K562 (cell line): ENCODE data around the gene FKRP. TPM values are rescaled to one million over a fixed set of nuclear protein-coding genes. Genes with fewer than 3 reads are reported as not detected.

Source experiments
- ATAC-seq: fragments of 200-7000 bp; cut with Tn5 transposase; 3 replicates; pipeline ENCODE4 v1.9.1; 2020; ENCODE audit warnings: moderate library complexity
- BruUV-seq: library from RNA; stranded (reverse); fragments of 400-500 nt; replicated peaks from 2 replicates; lab custom pipeline; 2021; lab: Mats Ljungman, UMichigan
- CTCF ChIA-PET: fragments of 300-600 bp; formaldehyde crosslinking; extraction: SDS; loops from one replicate; lab custom pipeline; 2021; ENCODE audit warnings: low intra/inter-chr PET ratio; lab: Yijun Ruan, JAX
- POLR2A ChIA-PET: fragments of 300-600, 350-650 bp; sonication (Branson Sonifier 250); formaldehyde crosslinking; extraction: SDS; loops from one replicate; lab custom pipeline; 2021; ENCODE audit warnings: antibody characterized with exemption, inconsistent platforms; lab: Yijun Ruan, JAX
- DNase-seq, 4 experiments: peaks; one replicate each; pipeline versions ENCODE4 v3.0.0 to v3.0.0-alpha.2; 2011 to 2018; ENCODE audit warnings: low spot score in 3 of 4, mixed read lengths in 3 of 4; ENCODE audit errors: extremely low read depth in 1 of 4
- FAIRE-seq: peaks from 2 replicates; lab custom pipeline; 2011; peaks lifted over from hg19 to GRCh38; lab: Jason Lieb, UNC
- H2AFZ ChIP-seq: 2 replicates; pipeline ENCODE4 v1.6.0; 2011; ENCODE audit warnings: low read depth, low read length, control low read depth, inconsistent platforms
- H3K27ac ChIP-seq: fragments of 200-600 bp; 3 replicates; pipeline ENCODE4 v1.8.0; 2011; ENCODE audit warnings: low read depth, mild to moderate bottlenecking, control low read depth, inconsistent platforms, low read length, moderate library complexity, mixed read lengths; ENCODE audit errors: extremely low read depth
- H3K27me3 ChIP-seq, 2 experiments: fragments of 300-600 bp in 1 of 2; 2 replicates in 1 of 2; 3 replicates in 1 of 2; pipeline versions ENCODE4 v1.6.0 to v1.8.0; 2011; ENCODE audit warnings: inconsistent platforms in 2 of 2, low read length in 2 of 2, mild to moderate bottlenecking in 1 of 2, mixed read lengths in 1 of 2, moderate library complexity in 1 of 2; ENCODE audit not compliant: control insufficient read depth in 2 of 2, insufficient read depth in 2 of 2
- H3K36me3 ChIP-seq: fragments of 300-600 bp; 3 replicates; pipeline ENCODE4 v1.8.0; 2011; ENCODE audit warnings: mild to moderate bottlenecking, low read length, inconsistent platforms; ENCODE audit not compliant: control insufficient read depth, insufficient read depth
- H3K4me1 ChIP-seq, 2 experiments: fragments of 200-600 bp in 1 of 2; replicated peaks in 1 of 2; 2 replicates in 1 of 2; 3 replicates in 1 of 2; pipeline versions ENCODE4 v1.5.1 to v1.8.0; 2011; ENCODE audit warnings: inconsistent platforms in 2 of 2, low read length in 2 of 2, mild to moderate bottlenecking in 1 of 2, mixed read lengths in 1 of 2, moderate library complexity in 1 of 2; ENCODE audit not compliant: control insufficient read depth in 2 of 2, insufficient read depth in 2 of 2
- H3K4me2 ChIP-seq: 2 replicates; pipeline ENCODE4 v1.6.1; 2011; ENCODE audit warnings: low read length, control low read depth, inconsistent platforms, mixed read lengths; ENCODE audit not compliant: insufficient read depth
- H3K4me3 ChIP-seq: fragments of 200-600 bp; sonication (generic), shearing (Covaris generic); 2 replicates; pipeline ENCODE4 v1.5.1; 2016; ENCODE audit warnings: control low read depth, inconsistent platforms
- H3K79me2 ChIP-seq: fragments of 200-600 bp; 3 replicates; pipeline ENCODE4 v1.8.0; 2011; ENCODE audit warnings: low read length, inconsistent platforms; ENCODE audit not compliant: control insufficient read depth, insufficient read depth
- H3K9ac ChIP-seq, 2 experiments: 2 replicates each; pipeline versions ENCODE4 v1.6.0 to v1.6.1; 2011; ENCODE audit warnings: low read depth in 2 of 2, low read length in 2 of 2, control low read depth in 1 of 2, inconsistent platforms in 1 of 2, mild to moderate bottlenecking in 1 of 2, mixed read lengths in 1 of 2; ENCODE audit not compliant: insufficient read depth in 1 of 2
- H3K9me1 ChIP-seq: one replicate; pipeline ENCODE4 v1.6.0; 2011; ENCODE audit warnings: inconsistent platforms, mild to moderate bottlenecking, low read length, moderate library complexity; ENCODE audit not compliant: control insufficient read depth, insufficient read depth
- H3K9me3 ChIP-seq: replicated peaks from 2 replicates; pipeline ENCODE4 v1.5.1; 2011; ENCODE audit warnings: low read depth, low read length, inconsistent platforms; ENCODE audit not compliant: control insufficient read depth, insufficient read depth
- H4K20me1 ChIP-seq: replicated peaks from 2 replicates; pipeline ENCODE4 v1.6.1; 2011; ENCODE audit warnings: low read length, inconsistent platforms, mixed read lengths; ENCODE audit not compliant: control insufficient read depth, insufficient read depth
- CHCHD3 ChIP-seq: fragments of 250-450 bp; sonication (Bioruptor Pico); IDR thresholded peaks from 2 replicates; pipeline ENCODE4 v2.1.2; 2022; ENCODE audit warnings: mild to moderate bottlenecking
- EP400 ChIP-seq: fragments of 450-650 bp; IDR thresholded peaks from 2 replicates; pipeline ENCODE4 v1.6.1; 2017; ENCODE audit warnings: antibody characterized with exemption, mild to moderate bottlenecking, moderate library complexity
- FOXA3 ChIP-seq, 2 experiments: fragments of 450-650 bp in 1 of 2; sonication (generic) in 1 of 2; formaldehyde crosslinking; IDR thresholded peaks in 1 of 2; conservative IDR thresholded peaks in 1 of 2; 2 replicates each; pipeline versions ENCODE4 v1.4.0 to v1.8.0; 2020 to 2022; ENCODE audit warnings: mild to moderate bottlenecking in 2 of 2, missing genetic modification reagents in 1 of 2
- KAT8 ChIP-seq: fragments of 450-650 bp; IDR thresholded peaks from 2 replicates; pipeline ENCODE4 v1.6.1; 2016; ENCODE audit warnings: low read depth, mild to moderate bottlenecking
- LEF1 ChIP-seq: fragments of 450-650 bp; IDR thresholded peaks from 2 replicates; pipeline ENCODE4 v1.6.1; 2016; ENCODE audit warnings: mild to moderate bottlenecking
- PKNOX1 ChIP-seq: fragments of 450-650 bp; IDR thresholded peaks from 2 replicates; pipeline ENCODE4 v1.6.1; 2016
- PML ChIP-seq: IDR thresholded peaks from 2 replicates; pipeline ENCODE4 v1.6.1; 2012; ENCODE audit warnings: low read length, inconsistent platforms
- PTTG1 ChIP-seq: fragments of 450-650 bp; IDR thresholded peaks from 2 replicates; pipeline ENCODE4 v1.6.1; 2016; ENCODE audit warnings: low read depth, mild to moderate bottlenecking, missing genetic modification characterization, missing compliant biosample characterization
- RNF219 ChIP-seq: fragments of 250-450 bp; sonication (Bioruptor Pico); IDR thresholded peaks from 2 replicates; pipeline ENCODE4 v1.5.0; 2022; ENCODE audit warnings: mild to moderate bottlenecking
- SIN3B ChIP-seq: fragments of 450-650 bp; IDR thresholded peaks from 2 replicates; pipeline ENCODE4 v1.6.1; 2017; ENCODE audit warnings: low read depth, mild to moderate bottlenecking, moderate library complexity
- SMARCB1 ChIP-seq: IDR thresholded peaks from 2 replicates; pipeline ENCODE4 v1.6.1; 2011; ENCODE audit warnings: improper control_type of control experiment, low read depth; ENCODE audit not compliant: insufficient read length
- THRAP3 ChIP-seq: fragments of 450-650 bp; IDR thresholded peaks from 2 replicates; pipeline ENCODE4 v1.6.1; 2016; ENCODE audit warnings: mild to moderate bottlenecking, inconsistent platforms, borderline replicate concordance
- ZMIZ1 ChIP-seq, 2 experiments: fragments of 150-350 bp in 1 of 2; IDR thresholded peaks; 2 replicates each; pipeline ENCODE4 v1.6.1; 2012 to 2016; ENCODE audit warnings: low read depth in 2 of 2, low read length in 2 of 2, mild to moderate bottlenecking in 1 of 2, moderate library complexity in 1 of 2
- ZNF431 ChIP-seq: sonication (generic); formaldehyde crosslinking; IDR thresholded peaks from 2 replicates; pipeline ENCODE4 v1.8.0; 2022; ENCODE audit warnings: mild to moderate bottlenecking, missing genetic modification reagents
- WGBS: fragments of 100-300 bp; shearing (Covaris generic); methylation state at CpG from one replicate; pipeline ENCODE4 v1.1.6; 2016; ENCODE audit warnings: low coverage, mixed read lengths; ENCODE audit not compliant: insufficient coverage; ENCODE audit errors: missing lambda C conversion rate; 5-methylcytosine and 5-hydroxymethylcytosine counted together
- in situ Hi-C: fragments of 300-500 bp; cut with MboI; formaldehyde crosslinking; loops from 4 replicates; pipeline ENCODE4 v1.15.0; 2018; ENCODE audit warnings: inconsistent platforms, mixed read lengths
- intact Hi-C: fragments of 100-400 bp; cut with micrococcal nuclease; formaldehyde crosslinking; loops from 2 replicates; pipeline ENCODE4 v1.14.2; 2022
- polyA plus RNA-seq, 8 experiments: library from polyadenylated mRNA; depleted of rRNA in 4 of 8; stranded (reverse) in 5 of 8; unstranded in 3 of 8; fragments of >200 nt; fragmentation: Nextera tagmentation in 2 of 8; fragmentation: Illumina TruSeq in 1 of 8; extraction: Ambion mirVana in 2 of 8; extraction: Trizol in 1 of 8; gene quantifications; 2 replicates each; pipeline versions ENCODE4 v1.2.1 to v1.2.3, GENCODE V29; 2011 to 2014; ENCODE audit warnings: inconsistent platforms in 1 of 8, missing spikeins in 1 of 8
- total RNA-seq, 7 experiments: library from RNA; depleted of rRNA in 6 of 7; stranded (reverse); fragments of >200 nt in 6 of 7; fragmentation: Illumina TruSeq in 2 of 7; extraction: Trizol in 2 of 7; gene quantifications; 2 replicates each; pipeline versions ENCODE4 v1.2.1 to v1.2.3, GENCODE V29; 2011 to 2021; ENCODE audit warnings: low replicate concordance in 1 of 7

The FKRP gene
- total and polyA plus RNA-seq, 9 of the 15 experiments (the other 6 are each of a cell fraction or from before 2014, with no cell fraction given), result 0.68 to 16.1 (median 6.5) TPM

- Histone ChIP-seq H3K4me3 (peak overlapping the region; percentile 34), H3K4me2 (peak overlapping the region; percentile 79), H3K36me3 (peaks cover 80% of the 10 kb centered on the region; the same call in 2 of the 3 replicates), H4K20me1 (0 out of 2 replicates have a peak, but pooled peaks cover 3% of the 10 kb centered on the region), H3K79me2 (peaks cover 12% of the 10 kb centered on the region; the same call in 2 of the 3 replicates), H3K9ac (peak overlapping the region; percentile 20 to 87; a peak in 3 of 4 replicates), H3K9me1 (no peaks in the 10 kb centered on the region), H3K27ac (peak overlapping the region; percentile 51), H3K27me3 (no peaks in the 10 kb centered on the region), H3K9me3 (no peaks in the 10 kb centered on the region; the same call in 1 of the 2 replicates), H3K4me1 (peaks cover 12 to 21% of the 10 kb centered on the region in 2 experiments; a peak in 4 of 5 replicates), H2AFZ (peak overlapping the region; percentile 71)
- POLR2A ChIA-PET, result interaction anchor here (0.7 to 1.7 kb wide), 9 partner anchors 9 to 295 kb away, joined by 3 to 5 read pairs (median 4); partner anchors contain the start of gene SLC1A5
- ATAC-seq, result no peak
- 27% methylated on average over 9 of the region's 9 CpGs for WGBS
- intact Hi-C loops (no loop called here), in situ Hi-C loops (no loop called here)
- FAIRE-seq, result no peak
- no peak for DNase-seq
- CTCF ChIA-PET, result no interaction called here
- BruUV-seq, result no TSS peak
- TF ChIP-seq THRAP3 (no peak), RNF219 (CRISPR knock-in tag) (no peak), EP400 (no peak), SMARCB1 (no peak), PKNOX1 (no peak), PML (no peak), FOXA3 (CRISPR knock-in tag; conservative IDR thresholded peaks at IDR 0.05 in 1 of 2, IDR thresholded peaks at IDR 0.05 in 1 of 2) (0 out of 4 replicates have a peak, but pooled peaks of 1 of the 2 experiments have one; percentile 46), CHCHD3 (CRISPR knock-in tag) (no peak), ZNF431 (CRISPR knock-in tag) (no peak), LEF1 (no peak), PTTG1 (tag) (no peak), SIN3B (no peak), ZMIZ1 (IDR thresholded peaks at IDR 0.05; ENCODE audit: low read depth in 2 of 2, low read length in 2 of 2) (no peak), KAT8 (no peak)
These were observed 49.0 kb upstream of the FKRP start for GRCh38 chr19:46696866-46697203.
